GM19035 (cell line): ENCODE measurements around the gene HAUS7.
"Not testable (repeated sequence)": the region's sequence is repeated elsewhere in the genome, so short reads cannot be mapped to it uniquely, and the experiment has no call there.

Experiments
- ATAC-seq: cut with Tn5 transposase; IDR thresholded peaks from one replicate; pipeline ENCODE4 v1.9.1; 2021; ENCODE audit not compliant: unreplicated experiment

HAUS7 gene

GRCh38 chrX:153411255-153411987 lies 59.0 kb downstream of the HAUS7 start, which contains the start of gene ZFP92:
TSS of gene ZFP92 (plus strand) at chrX:153411472. CDS start at chrX:153418323, 6,851 bp downstream.
- ATAC-seq = peak; percentile 81

GRCh38 chrX:153410888-153411254 lies 59.5 kb downstream of the HAUS7 start:
- no peak for ATAC-seq

DNA sequence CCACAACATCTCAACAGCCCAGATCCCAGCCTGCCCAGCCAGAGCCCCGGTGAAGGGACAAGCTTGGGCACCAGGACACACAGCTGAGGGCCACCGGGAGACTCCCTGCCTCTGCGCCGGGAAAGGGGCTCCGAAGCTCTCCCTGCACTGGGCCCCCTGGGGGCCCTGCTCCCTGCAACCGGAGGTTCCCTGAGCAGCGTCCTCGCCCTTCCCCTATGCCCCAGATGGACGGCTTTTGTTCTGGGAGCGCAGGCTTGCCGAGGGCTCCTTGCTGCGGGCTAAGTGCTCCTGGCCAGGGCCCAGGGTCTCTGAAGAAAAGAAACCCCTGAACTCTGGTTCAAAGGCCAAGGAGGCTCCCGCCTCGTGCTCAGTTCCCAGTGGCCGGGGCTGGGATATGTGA lies 60.0 kb downstream of the HAUS7 start:
- ATAC-seq = no peak

DNA sequence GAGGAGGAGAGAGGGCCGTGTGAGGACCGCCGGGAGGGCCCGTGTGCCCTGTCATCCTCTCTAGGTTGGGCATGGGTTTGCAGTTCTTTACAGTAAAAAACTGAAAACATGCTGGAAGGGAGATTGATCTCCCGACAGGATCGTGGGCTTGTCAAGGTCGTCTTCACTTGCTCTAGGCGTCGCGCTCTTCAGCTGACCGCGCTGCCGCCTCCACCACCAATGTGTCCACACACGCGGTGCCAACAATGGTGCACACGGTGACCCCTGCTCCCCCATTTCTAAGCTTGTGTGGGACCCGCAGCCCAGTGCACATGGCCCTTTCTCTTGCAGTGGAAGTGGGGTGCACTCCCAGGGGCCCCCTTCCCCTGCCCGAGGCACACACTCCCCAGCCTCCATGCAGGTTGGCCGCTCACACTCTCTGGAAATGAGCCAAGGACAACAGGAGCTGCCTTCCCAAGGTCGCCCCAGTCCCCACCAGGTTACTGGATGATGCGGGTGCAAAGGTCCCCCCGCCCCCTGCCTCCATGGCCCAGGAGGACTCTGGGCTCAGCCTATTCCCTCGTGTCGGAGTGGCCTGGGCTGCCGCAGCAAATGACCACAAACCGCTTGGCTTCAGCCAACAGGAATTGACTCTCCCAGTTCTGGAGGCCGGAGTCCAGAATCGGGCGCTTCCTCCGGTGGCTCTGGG lies 60.8 kb downstream of the HAUS7 start:
- no peak for ATAC-seq

GRCh38 chrX:153408871-153409351 lies 61.5 kb downstream of the HAUS7 start:
- ATAC-seq = no peak

DNA sequence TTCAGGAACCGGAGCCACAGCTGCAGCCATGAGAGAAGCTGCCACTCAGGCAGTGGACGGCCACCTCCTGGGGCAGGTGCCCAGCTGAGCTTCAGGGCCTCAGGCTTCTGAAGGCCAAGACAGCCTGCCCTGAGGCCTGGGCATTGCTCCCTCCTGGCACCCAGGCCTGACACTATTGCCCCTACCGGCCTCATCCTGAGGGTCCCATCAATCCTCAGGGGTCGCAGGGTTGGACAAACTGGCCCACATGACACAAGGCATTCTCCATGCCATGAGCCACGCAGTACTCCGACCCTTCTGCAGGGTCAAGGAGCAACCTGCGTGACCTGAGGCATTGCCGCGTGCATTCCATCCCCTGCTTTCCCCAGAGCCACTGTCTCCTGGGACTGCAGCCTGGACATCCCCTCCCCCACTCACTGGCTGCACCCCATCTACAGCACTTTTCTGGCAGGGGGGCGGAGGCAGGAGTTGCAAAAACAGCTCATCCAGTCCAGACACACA lies 62.1 kb downstream of the HAUS7 start:
- no peak for ATAC-seq

DNA sequence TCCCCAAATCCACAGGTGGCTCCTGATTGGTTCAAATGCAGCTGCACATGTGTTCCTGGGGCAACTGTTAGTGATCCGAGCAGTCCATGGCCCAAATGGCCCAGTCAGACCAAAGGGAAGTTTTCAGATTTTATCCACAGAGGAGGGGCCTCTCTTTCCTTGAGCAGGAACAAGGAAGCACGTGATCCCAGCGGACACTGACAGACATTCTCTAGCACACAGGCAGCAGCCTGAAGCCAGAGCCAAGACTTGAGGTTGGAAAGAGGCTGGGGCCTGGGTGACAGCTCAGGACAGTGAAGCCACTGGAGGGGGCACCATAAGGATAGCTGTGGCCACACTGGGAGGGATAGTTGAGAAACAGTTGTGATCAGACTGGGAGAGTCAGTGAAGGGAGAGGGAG lies 62.6 kb downstream of the HAUS7 start:
- no peak for ATAC-seq

GRCh38 chrX:153406903-153407302 lies 63.5 kb downstream of the HAUS7 start:
- no peak for ATAC-seq

GRCh38 chrX:153406011-153406410 lies 64.4 kb downstream of the HAUS7 start:
- ATAC-seq = no peak

DNA sequence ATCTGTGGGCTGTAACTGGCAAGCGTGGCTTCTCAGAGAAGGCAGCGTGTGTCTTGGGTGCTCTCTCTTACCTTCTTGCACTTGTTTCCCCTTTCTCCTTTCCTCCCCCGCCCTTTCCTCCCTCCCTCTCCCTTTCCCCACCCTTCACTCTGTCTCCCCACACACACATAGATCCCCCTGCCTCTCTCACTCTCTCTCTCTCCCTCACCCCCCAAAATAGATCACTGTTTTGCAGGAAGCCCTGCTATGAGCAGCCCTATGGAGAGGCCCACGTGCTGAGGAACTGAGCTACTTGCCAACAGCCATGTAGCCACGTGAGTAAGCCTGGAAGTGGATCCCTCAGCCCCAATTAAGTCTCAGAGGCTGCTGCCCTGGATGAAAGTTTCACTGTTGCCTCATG lies 65.0 kb downstream of the HAUS7 start:
- no peak for ATAC-seq

DNA sequence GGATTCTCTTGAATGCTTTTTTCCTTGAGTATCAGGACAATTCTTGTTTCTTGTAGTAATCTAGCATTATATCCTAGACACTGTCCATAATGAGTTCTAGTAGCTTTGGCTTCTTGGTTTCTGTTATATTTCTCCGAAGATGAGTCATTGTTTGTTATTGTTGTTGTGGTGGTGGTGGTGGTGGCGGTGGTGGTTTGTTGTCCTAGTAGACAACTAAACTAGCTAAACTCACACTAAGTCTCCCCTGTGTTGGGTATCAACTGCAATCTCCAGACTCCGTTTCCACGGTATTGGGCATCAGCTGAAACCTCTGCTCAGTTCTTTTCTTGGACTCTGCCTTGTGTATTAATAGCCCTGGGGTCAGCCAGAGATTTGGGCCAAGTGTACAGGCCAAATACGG lies 66.0 kb downstream of the HAUS7 start:
- ATAC-seq = not testable (repeated sequence)

- no peak for ATAC-seq
Observed at GRCh38 chrX:153401133-153401764, 69.1 kb downstream of the HAUS7 start, which contains the start of gene PNMA6E. TSS of gene PNMA6E (minus strand) at chrX:153401350. CDS start at chrX:153398849, 2,501 bp downstream.

DNA sequence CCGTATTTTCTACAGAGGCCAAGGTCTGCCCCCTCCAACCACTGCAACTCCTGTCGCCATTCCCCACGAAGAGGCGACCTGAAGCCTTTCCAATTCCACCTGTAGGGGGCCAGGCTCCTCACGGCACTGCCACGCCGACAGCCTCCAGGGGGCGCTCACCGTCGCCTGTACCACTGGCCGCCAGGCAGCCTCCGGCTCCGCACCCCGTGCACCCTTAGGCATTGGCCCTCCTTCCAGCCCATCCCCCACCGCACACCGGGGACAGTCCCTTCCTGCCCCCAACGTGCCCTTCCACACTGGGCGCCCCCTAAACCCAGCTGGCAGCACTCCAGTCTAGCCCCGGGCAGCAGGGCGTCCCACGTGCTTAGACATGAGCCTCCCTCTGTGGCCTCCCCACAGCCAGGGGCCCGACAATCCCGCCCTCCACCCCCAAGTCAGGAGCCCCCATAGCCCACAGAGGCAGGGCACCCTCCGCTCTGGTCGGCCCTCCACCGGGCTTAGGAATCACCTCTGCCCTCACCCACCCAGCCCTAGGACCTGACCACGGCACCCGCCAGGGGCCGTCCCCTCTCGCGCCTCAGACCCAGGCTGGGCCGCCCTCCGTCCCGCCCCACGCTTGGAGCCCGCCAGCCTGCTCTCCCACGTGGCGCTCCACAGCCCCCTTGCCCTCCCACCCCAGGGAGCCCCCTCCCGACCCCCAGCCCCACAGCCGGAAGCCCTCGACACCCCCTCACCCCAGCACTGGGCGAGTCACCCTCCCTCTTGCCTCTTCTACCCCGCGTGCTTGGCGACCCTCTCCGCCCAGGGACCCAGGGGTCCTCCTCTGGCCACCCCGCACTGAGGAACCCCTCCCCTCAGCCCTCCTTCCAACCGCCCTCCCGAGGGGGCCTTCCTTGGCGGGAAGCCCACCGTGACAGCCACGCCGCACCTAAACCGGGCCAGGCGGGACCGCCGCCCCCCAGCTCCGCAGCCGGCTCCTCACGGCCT lies 69.9 kb downstream of the HAUS7 start:
- ATAC-seq = no peak

DNA sequence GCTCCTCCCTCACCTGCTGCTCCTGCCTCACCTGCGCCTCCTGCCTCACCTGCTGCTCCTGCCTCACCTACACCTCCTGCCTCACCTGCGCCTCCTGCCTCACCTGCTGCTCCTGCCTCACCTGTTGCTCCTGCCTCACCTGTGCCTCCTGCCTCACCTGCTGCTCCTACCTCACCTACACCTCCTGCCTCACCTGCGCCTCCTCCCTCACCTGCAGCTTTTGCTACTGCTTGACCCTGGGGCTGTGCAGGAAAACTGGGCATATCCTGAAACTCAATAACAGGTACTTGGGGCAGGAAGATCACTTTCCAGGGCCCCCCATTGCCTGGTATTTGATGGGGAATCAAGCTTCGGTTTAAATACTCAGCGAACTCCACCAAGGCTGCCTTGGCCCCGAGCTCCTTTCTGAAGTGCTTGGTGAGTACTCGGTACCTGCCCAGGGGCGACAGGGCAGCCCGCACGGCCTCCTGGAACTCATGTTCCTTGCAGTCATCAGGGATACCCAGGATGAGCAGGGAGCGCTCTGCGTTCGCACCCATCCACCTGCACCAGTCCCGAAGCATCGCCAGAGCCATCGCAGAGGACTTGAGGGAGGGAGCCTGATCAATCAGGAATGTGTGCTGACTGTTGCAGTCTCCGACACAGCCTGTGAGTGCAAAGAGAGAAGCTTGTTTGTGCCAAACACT lies 72.0 kb downstream of the HAUS7 start:
- no peak for ATAC-seq
